ENCODE results near the gene PDZRN3.

Gene PDZRN3

GRCh38 chr3:73525591-73525990 lies 99.2 kb downstream of the PDZRN3 start:
- DNase-seq (ENCODE audit: extremely low spot score): no peak
- POLR2A ChIA-PET: no interaction called here
- CTCF ChIA-PET: no interaction called here
- TF ChIP-seq LEF1 (IDR thresholded peaks at IDR 0.05; ENCODE audit: borderline replicate concordance) (no peak), ARNT (IDR thresholded peaks at IDR 0.05) (no peak), CTBP1 (IDR thresholded peaks at IDR 0.05; ENCODE audit: borderline replicate concordance) (no peak), TARDBP (IDR thresholded peaks at IDR 0.05) (no peak), SUZ12 (IDR thresholded peaks at IDR 0.05) (no peak), SP1 (IDR thresholded peaks at IDR 0.05) (no peak), NFRKB (IDR thresholded peaks at IDR 0.05) (no peak), ZNF384 (IDR thresholded peaks at IDR 0.05) (no peak), ELF4 (IDR thresholded peaks at IDR 0.05) (no peak), BHLHE40 (IDR thresholded peaks at IDR 0.05; ENCODE audit: borderline replicate concordance) (no peak), HDGF (IDR thresholded peaks at IDR 0.05; ENCODE audit: borderline replicate concordance) (no peak), FOXK2 (IDR thresholded peaks at IDR 0.05) (no peak), FOXM1 (IDR thresholded peaks at IDR 0.05; ENCODE audit: borderline replicate concordance) (no peak), FOXA1 (IDR thresholded peaks at IDR 0.05) (no peak), L3MBTL2 (conservative IDR thresholded peaks at IDR 0.05) (no peak), PKNOX1 (IDR thresholded peaks at IDR 0.05) (no peak)

DNA sequence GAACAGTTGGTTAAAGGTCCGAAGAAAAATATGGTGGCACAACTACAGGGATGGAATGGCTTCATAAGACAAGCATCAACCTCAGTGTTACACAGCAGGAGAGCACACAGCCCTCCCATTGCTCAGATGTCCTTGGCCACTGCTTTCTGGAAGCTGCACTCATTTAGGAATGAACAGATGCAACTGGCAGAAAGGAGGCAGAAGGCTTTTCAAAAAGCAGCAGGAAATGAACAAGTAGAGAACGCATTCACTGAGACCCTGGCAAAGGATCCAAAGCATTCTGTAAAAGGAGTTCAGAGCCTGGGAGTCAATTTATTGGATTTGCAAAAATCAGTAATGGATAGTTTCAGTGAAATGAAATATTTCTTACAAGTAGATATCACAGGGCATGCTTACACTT lies 101.1 kb downstream of the PDZRN3 start:
- ChIA-PET CTCF (no interaction called here), POLR2A (no interaction called here)
- DNase-seq (ENCODE audit: extremely low spot score): no peak
- TF ChIP-seq SP1 (IDR thresholded peaks at IDR 0.05): no peak
- no peak for TF ChIP-seq PKNOX1 (IDR thresholded peaks at IDR 0.05)
- TF ChIP-seq LEF1 (IDR thresholded peaks at IDR 0.05; ENCODE audit: borderline replicate concordance): no peak
- no peak for TF ChIP-seq FOXM1 (IDR thresholded peaks at IDR 0.05; ENCODE audit: borderline replicate concordance)
- no peak for TF ChIP-seq ARNT (IDR thresholded peaks at IDR 0.05)
- no peak for TF ChIP-seq ELF4 (IDR thresholded peaks at IDR 0.05)
- no peak for TF ChIP-seq TARDBP (IDR thresholded peaks at IDR 0.05)

DNA sequence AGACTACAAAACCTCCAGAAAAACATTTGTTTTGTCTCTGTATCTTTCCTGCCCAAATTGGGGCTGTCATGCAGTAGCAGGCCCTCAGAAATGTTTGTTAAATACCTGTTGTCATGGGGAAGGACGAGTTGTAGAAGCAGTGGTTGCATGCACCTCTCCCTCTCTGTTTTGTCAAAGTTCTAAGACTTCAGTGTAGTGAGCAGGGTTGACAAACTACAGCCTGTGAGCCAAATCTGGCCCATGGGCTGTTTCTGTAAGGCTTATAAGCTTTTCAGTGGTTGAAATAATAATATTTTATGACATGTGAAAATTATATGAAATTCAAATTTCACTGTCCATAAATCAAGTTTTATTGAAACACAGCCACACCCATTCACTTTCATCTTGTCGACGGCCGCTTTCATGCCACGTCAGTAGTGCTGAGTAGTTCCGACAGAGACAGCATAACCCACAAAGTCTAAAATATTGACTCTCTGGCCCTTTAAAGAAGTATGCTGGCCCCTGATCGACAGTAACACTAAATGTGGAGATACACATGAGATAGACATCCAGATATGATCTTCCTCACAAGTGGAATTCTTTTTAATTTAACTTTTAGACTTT lies 102.9 kb downstream of the PDZRN3 start:
- CTCF ChIA-PET: no interaction called here

GRCh38 chr3:73520931-73521461 lies 103.7 kb downstream of the PDZRN3 start:
- ChIA-PET POLR2A (no interaction called here), CTCF (interaction anchor here (0.6 to 0.8 kb wide), 2 partner anchors 13 to 15 kb away, joined by 3 to 4 read pairs; no protein-coding TSS in a partner anchor)
- no peak for DNase-seq (ENCODE audit: extremely low spot score)
- TF ChIP-seq ARNT (IDR thresholded peaks at IDR 0.05): no peak
- TF ChIP-seq SUZ12 (IDR thresholded peaks at IDR 0.05): no peak
- TF ChIP-seq FOXA1 (IDR thresholded peaks at IDR 0.05): no peak
- no peak for TF ChIP-seq HDGF (IDR thresholded peaks at IDR 0.05; ENCODE audit: borderline replicate concordance)
- TF ChIP-seq NFRKB (IDR thresholded peaks at IDR 0.05): no peak
- no peak for TF ChIP-seq PKNOX1 (IDR thresholded peaks at IDR 0.05)
- no peak for TF ChIP-seq FOXK2 (IDR thresholded peaks at IDR 0.05)
- TF ChIP-seq CTBP1 (IDR thresholded peaks at IDR 0.05; ENCODE audit: borderline replicate concordance): no peak
- TF ChIP-seq TARDBP (IDR thresholded peaks at IDR 0.05): no peak
- TF ChIP-seq FOXM1 (IDR thresholded peaks at IDR 0.05; ENCODE audit: borderline replicate concordance): no peak
- no peak for TF ChIP-seq BHLHE40 (IDR thresholded peaks at IDR 0.05; ENCODE audit: borderline replicate concordance)
- TF ChIP-seq L3MBTL2 (conservative IDR thresholded peaks at IDR 0.05): no peak
- TF ChIP-seq LEF1 (IDR thresholded peaks at IDR 0.05; ENCODE audit: borderline replicate concordance): no peak

More for the DNA sequence above, 102.9 kb downstream of the PDZRN3 start:
- TF ChIP-seq ZNF384 (IDR thresholded peaks at IDR 0.05): no peak
- TF ChIP-seq BHLHE40 (IDR thresholded peaks at IDR 0.05; ENCODE audit: borderline replicate concordance): no peak
- no peak for TF ChIP-seq LEF1 (IDR thresholded peaks at IDR 0.05; ENCODE audit: borderline replicate concordance)
- TF ChIP-seq FOXM1 (IDR thresholded peaks at IDR 0.05; ENCODE audit: borderline replicate concordance): no peak
- no peak for TF ChIP-seq TARDBP (IDR thresholded peaks at IDR 0.05)
- no peak for TF ChIP-seq CTBP1 (IDR thresholded peaks at IDR 0.05; ENCODE audit: borderline replicate concordance)
- no peak for TF ChIP-seq SUZ12 (IDR thresholded peaks at IDR 0.05)
- TF ChIP-seq ELF4 (IDR thresholded peaks at IDR 0.05): no peak
- TF ChIP-seq PKNOX1 (IDR thresholded peaks at IDR 0.05): no peak
- TF ChIP-seq FOXK2 (IDR thresholded peaks at IDR 0.05): no peak
- no peak for TF ChIP-seq HDGF (IDR thresholded peaks at IDR 0.05; ENCODE audit: borderline replicate concordance)
- no peak for DNase-seq (ENCODE audit: extremely low spot score)
- POLR2A ChIA-PET: no interaction called here

DNA sequence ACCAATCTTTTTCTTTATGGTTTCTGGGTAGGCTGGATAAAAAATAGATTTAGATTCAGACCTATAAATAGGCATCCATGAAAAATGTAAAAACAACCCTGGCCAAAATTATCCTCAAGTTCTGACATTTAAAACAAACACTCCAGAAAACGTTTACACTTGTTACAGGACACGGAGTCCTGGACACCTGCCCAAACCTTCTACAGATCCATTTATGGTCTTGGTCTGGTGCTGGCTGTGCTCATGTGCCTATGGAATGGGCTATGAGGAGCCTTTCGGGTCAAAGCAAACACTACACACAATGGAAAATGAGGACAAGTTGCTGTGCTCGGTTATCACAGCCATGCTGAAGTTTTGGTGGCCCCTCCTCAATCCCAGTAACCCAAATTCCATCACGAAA lies 108.1 kb downstream of the PDZRN3 start:
- ChIA-PET POLR2A (no interaction called here), CTCF (no interaction called here)
- DNase-seq (ENCODE audit: extremely low spot score): no peak
- no peak for TF ChIP-seq TARDBP (IDR thresholded peaks at IDR 0.05)
- TF ChIP-seq LEF1 (IDR thresholded peaks at IDR 0.05; ENCODE audit: borderline replicate concordance): no peak
- no peak for TF ChIP-seq ZNF384 (IDR thresholded peaks at IDR 0.05)
- no peak for TF ChIP-seq L3MBTL2 (conservative IDR thresholded peaks at IDR 0.05)
- no peak for TF ChIP-seq ARNT (IDR thresholded peaks at IDR 0.05)
- TF ChIP-seq SUZ12 (IDR thresholded peaks at IDR 0.05): no peak
- TF ChIP-seq NFRKB (IDR thresholded peaks at IDR 0.05): no peak
- TF ChIP-seq FOXM1 (IDR thresholded peaks at IDR 0.05; ENCODE audit: borderline replicate concordance): no peak
- no peak for TF ChIP-seq FOXK2 (IDR thresholded peaks at IDR 0.05)
- TF ChIP-seq ELF4 (IDR thresholded peaks at IDR 0.05): no peak
- no peak for TF ChIP-seq PKNOX1 (IDR thresholded peaks at IDR 0.05)
- TF ChIP-seq BHLHE40 (IDR thresholded peaks at IDR 0.05; ENCODE audit: borderline replicate concordance): no peak
- no peak for TF ChIP-seq HDGF (IDR thresholded peaks at IDR 0.05; ENCODE audit: borderline replicate concordance)
- no peak for TF ChIP-seq FOXA1 (IDR thresholded peaks at IDR 0.05)
- TF ChIP-seq CTBP1 (IDR thresholded peaks at IDR 0.05; ENCODE audit: borderline replicate concordance): no peak
- no peak for TF ChIP-seq SP1 (IDR thresholded peaks at IDR 0.05)
